ENCODE measurements around the gene NSD2. TPM values are rescaled to one million over a fixed set of nuclear protein-coding genes. Genes with fewer than 3 reads are reported as not detected.

Gene NSD2
- total and polyA plus RNA-seq, 9 of the 15 experiments (the other 6 are each of a cell fraction or from before 2014, with no cell fraction given) = 6.4 to 126 (median 58.8) TPM

GRCh38 chr4:1883583-1883982 lies 12.4 kb downstream of the NSD2 start (continued):
- TF ChIP-seq ZBTB7A (IDR thresholded peaks at IDR 0.05; ENCODE audit: borderline replicate concordance, control insufficient read depth, low read depth, low read length) (no peak), ZBTB5 (IDR thresholded peaks at IDR 0.05) (no peak), CTCF (IDR thresholded peaks at IDR 0.05 in 2 of 3, conservative IDR thresholded peaks at IDR 0.05 in 1 of 3; ENCODE audit: insufficient read depth in 2 of 3, low read depth in 1 of 3, low read length in 3 of 3) (0 out of 6 replicates have a peak, but pooled peaks of 1 of the 3 experiments have one; percentile 2), THRAP3 (IDR thresholded peaks at IDR 0.05; ENCODE audit: borderline replicate concordance) (no peak), ZNF384 (IDR thresholded peaks at IDR 0.05; ENCODE audit: low read depth, low read length) (no peak), BACH1 (tag; IDR thresholded peaks at IDR 0.05) (no peak), MGA (IDR thresholded peaks at IDR 0.05) (peak; percentile 47; the same call in 1 of the 2 replicates), KAT2B (IDR thresholded peaks at IDR 0.05; ENCODE audit: low read depth, low read length) (no peak), ELF2 (CRISPR knock-in tag; IDR thresholded peaks at IDR 0.05) (no peak), MYC (IDR thresholded peaks at IDR 0.05; ENCODE audit: low read depth, low read length) (peak; percentile 76; the same call in 1 of the 2 replicates), MYC (CRISPR knock-in tag; IDR thresholded peaks at IDR 0.05; ENCODE audit: borderline replicate concordance, low read depth) (no peak), TFAM (CRISPR knock-in tag; conservative IDR thresholded peaks at IDR 0.05) (no peak), NCOA4 (IDR thresholded peaks at IDR 0.05; ENCODE audit: partially characterized antibody) (no peak), ELF1 (tag; IDR thresholded peaks at IDR 0.05) (no peak)

Measured in K562 (cell line).